Measurements from ENCODE around the gene SUN3.

DNA sequence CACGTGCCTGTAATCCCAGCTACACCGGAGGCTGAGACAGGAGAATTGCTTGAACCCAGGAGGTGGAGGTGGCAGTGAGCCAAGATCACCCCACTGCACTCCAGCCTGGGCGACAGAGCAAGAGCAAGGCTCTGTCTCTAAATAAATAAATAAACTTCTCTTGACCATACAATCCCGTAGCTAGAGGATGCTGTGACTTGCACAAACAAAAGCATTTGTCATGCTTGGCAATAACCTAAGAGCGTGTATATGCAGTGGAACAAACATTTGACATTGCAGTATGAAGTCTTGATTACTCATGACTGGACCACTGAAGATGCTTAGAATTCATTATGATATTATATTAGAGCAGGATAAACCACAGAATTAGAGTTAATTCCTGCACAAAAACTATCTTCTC, 5.0 kb upstream of the SUN3 start:
- TF ChIP-seq, protein P1, sequence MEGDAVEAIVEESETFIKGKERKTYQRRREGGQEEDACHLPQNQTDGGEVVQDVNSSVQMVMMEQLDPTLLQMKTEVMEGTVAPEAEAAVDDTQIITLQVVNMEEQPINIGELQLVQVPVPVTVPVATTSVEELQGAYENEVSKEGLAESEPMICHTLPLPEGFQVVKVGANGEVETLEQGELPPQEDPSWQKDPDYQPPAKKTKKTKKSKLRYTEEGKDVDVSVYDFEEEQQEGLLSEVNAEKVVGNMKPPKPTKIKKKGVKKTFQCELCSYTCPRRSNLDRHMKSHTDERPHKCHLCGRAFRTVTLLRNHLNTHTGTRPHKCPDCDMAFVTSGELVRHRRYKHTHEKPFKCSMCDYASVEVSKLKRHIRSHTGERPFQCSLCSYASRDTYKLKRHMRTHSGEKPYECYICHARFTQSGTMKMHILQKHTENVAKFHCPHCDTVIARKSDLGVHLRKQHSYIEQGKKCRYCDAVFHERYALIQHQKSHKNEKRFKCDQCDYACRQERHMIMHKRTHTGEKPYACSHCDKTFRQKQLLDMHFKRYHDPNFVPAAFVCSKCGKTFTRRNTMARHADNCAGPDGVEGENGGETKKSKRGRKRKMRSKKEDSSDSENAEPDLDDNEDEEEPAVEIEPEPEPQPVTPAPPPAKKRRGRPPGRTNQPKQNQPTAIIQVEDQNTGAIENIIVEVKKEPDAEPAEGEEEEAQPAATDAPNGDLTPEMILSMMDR (IDR thresholded peaks at IDR 0.05), result no peak
- TF ChIP-seq POLR2A (IDR thresholded peaks at IDR 0.05), result no peak

Data from adrenal gland (tissue), 5 donors.